GM19025 (cell line): ENCODE data around the gene PCA3.
"Not testable (repeated sequence)": the region's sequence is repeated elsewhere in the genome, so short reads cannot be mapped to it uniquely, and the experiment has no call there.

Experiments
- ATAC-seq: cut with Tn5 transposase; IDR thresholded peaks from one replicate; pipeline ENCODE4 v1.9.1; 2021; ENCODE audit warnings: mild to moderate bottlenecking, low read depth, moderate library complexity; ENCODE audit not compliant: unreplicated experiment

Gene PCA3

DNA sequence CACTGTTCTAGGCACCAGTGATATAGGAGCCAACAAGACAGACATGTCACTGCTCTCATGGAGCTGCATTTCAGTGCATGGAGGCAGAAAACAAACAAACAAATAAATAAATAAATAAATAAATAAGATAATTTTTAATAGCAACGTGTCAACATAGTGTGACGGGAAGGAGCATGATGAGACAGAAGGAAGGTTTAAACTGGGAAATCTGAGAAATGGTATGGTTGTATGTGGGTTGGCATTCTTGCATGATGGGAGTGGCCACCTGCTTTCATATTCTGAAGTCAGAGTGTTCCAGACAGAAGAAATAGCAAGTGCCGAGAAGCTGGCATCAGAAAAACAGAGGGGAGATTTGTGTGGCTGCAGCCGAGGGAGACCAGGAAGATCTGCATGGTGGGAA lies at the start of gene PCA3:
Gene PCA3 (plus strand): TSS at position 301 of the 400 bp plus-strand sequence.
- no peak for ATAC-seq

DNA sequence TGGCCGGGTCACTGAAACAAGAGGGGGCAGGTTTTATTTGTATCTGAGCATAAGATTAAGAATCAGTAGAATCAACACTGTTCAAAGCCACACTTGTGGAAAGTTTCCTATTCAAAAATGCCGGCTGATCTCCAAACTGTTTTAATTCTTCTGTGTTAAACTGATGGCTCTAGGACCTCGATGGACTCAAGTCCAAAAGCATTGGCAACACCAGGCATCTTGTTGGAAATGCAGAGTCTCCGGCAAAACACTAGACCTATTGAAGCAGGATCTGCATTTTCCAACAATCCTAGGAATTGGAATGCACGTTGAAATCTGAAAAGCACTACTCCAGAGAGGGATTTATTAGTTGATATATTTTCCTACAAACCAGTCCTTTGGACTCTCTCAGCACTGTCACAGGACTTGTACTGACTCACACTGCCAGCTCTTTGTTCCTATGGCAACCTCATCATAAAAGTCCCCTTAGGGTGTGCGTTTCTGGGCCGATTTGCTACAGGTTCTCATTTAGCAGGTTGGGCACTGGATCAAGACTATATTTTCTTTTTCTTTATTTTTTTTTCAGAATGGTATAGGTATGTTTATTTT lies 48.1 kb upstream of the PCA3 start:
- ATAC-seq, result no peak

DNA sequence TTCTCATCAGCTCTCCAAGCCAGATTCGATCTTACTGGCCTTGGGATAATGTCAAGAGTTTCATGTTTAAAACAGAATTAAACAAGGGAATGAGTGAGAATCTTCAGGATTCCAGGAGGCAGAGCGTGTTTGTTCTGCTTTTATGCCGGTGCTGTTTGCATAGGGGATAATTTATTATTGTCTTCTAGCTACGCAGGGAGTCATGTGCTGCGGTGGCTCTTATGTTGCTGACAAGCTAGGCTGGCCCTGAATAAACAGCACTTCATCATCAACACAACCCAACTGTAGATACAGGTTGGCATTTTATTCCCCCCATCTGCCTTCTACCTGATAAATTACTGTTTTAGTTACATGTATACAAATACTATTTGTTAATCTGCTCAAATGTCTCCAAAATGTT lies 47.1 kb upstream of the PCA3 start:
- no peak for ATAC-seq

DNA sequence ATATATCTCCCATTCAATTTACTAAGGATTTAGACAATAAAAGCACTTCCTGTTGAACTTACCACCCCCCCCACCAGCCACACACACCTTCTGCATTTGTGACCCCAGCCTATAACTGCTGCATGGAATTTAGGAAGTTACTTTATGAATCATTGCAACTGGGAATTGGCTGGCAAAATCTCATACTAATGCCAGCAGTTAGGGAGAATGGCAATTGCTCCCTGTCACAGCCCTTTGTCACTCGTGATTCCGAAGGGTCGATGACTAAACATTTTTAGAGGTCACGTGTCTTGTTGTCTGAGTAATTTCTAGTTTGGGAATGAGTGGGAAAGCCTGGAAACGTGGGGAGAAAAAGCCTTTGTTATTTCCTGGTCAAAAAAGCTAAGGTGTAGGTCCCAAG lies 46.6 kb upstream of the PCA3 start:
- ATAC-seq, result no peak

DNA sequence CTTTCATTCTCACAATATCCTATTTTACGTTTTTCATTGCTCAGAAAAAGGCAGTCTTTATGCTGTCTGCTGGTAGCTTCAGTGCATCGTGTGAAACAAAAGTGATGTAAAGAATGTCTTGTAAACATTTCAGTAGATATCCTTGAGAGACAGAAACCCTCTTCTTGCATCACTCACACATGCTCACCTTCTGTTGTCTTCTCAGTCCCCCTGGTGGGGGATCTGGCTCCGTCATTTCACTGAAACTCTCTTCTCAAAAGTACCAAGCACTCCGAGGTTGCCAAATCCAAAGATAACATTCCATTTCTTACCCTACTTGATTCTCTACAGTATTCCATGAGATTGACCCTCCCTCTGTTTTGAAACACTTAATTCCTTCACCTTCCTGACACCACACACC lies 46.1 kb upstream of the PCA3 start:
- ATAC-seq, result no peak

DNA sequence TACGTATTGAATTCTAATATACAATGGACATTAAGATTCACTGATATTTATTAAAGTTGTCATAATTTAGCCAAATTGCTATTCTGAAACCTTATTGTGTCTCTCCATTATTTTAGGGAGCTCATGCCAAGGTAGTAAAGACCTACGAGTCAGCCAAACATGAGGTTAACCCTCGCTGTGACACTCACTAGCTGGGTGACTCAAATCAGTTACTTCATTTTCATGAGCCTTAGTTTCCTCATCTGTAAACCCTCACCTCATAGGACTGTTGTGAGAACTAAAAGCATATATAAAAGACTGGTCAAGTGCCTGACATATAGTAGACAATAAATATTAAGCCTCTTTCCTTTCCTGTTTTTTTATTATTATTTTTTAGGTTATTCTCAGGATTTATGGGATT lies 44.0 kb upstream of the PCA3 start:
- no peak for ATAC-seq

DNA sequence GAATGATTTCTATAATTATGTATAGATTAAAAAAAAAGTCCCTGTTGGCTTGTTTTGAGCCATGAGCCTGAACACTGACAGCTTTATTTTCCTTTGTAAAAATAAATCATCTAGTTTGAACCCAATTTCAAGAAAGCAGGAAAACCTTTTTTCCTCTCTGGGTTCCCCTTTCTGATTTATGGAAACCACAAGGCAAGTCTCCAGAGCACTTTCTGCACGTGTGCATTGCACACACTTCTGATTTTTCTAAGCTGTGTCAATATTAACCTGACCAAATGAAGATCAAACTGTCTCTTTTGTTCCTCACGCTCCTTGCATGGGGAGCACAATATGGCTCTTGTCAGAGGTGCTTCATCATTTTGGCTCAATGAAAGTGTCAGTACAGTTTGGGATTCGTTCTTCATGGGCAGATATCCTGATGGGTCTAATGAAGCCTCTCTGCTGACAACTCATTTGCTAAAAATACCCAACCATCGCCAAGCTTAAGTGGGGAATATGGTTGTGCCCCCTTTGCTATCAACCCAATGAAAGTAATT lies 39.2 kb upstream of the PCA3 start:
- ATAC-seq, result no peak

DNA sequence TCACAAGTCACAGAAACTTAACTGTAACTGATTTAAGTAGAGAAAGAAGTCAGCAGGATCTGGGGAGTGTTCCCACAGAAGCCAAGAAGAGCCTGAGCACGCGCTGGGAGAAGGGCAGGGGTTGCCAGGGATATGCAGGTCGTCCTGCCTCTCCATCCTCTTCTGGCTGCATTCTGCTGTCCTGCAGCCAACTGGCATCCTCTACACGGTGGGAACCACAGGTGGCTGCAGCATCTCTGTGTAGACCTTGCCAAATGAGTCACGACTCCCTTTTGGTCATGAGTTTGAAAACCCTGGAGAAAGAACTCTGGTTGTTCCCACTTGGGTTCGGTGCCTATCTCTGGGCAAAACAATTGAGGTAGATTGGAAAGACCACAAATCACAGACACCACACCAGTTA lies 38.4 kb upstream of the PCA3 start:
- no peak for ATAC-seq

DNA sequence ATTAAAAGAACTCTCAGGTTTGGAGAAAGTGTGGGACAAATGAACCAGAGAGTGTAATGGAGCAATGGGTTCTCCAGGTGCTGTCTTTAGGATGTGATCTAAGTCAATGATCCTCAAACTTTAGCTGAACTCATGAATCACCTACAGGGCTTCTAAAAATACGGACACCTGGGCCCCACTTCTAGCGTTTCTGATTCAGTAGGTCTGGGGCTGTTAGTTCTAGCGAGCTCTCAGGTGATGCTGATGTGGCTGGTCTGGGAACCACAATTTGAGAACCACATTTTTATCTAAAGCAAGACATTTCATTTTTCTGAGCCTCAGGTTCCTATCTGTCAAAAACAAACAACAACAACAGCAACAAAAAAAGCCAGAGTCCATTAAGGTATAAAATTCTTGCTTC lies 35.1 kb upstream of the PCA3 start:
- no peak for ATAC-seq

DNA sequence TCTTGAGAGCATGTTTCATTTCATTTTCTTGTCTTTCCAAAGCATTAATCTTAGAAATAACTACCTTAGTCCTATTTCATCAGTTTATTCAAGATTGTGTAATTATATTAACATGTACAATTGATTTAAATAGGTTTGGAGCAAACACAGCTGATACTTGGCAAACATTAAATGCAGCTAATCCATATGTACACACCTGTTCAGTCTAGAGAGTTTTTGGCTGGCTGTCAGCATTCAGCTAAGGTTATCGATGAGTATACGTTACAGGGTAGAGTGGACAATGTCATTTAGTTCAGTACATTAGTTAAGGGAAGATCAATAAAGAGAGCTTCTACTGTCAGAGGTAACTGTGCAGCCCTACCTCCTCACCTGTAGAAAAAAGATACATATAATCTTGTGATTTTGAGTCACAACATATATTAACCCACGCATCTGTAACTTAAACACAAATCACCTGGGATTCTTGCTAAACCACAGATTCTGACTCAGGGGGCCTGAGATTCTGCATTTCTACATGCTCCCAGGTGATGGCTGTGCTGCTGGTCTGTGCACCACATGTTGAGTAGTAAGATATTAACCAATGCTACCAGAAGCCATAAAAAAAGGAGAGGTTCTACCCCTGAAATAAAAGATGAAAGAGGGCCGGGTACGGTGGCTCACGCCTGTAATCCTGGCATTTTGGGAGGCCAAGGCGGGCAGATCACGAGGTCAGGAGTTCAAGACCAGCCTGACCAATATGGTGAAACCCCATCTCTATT lies 34.1 kb upstream of the PCA3 start:
- no peak for ATAC-seq

DNA sequence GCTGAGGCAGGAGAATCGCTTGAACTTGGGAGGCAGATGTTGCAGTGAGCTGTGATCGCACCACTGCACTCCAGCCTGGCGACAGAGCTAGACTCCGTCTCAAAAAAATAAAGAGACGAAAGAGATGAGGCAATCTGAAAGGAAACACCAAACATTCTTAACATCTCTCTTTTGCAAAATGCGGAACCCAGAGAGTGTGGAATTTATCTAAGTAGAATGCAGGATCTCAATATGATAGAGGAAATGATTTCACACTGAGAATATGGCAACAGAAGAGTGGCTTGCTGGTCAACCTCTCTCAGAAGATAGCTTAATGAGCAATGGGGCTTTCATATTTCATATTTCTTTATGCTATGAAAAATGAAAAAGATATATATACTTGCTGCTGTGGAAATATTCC lies 33.4 kb upstream of the PCA3 start:
- ATAC-seq, result no peak

DNA sequence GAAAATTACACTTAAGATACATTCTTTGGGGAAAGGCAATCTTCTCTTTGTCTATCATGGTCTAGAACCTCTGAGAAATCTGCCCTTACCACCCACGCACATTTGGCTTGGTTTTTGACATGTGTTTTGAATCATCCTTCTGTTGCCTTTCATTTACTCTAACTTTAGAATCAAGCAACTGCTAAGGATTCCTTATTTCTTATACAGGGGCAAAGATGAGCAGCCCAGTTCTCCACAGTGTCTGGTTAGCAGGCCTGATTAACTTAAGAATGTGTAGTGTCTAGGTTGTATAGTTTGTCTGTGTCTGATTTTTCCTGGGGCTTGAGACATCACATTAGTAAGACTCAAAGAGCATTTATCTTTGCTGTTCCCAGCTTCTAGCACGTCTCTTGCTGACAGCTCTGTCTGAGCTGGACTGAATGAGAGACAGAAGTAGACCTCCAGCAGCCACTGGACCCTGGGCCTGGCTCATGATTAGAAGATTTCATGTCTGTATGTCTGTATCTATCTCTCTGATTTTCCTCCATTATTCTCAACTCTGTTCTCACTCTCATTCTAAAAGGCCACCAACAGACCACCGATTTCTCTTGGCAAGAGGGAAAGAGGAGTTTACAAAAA lies 31.8 kb upstream of the PCA3 start:
- ATAC-seq, result no peak

DNA sequence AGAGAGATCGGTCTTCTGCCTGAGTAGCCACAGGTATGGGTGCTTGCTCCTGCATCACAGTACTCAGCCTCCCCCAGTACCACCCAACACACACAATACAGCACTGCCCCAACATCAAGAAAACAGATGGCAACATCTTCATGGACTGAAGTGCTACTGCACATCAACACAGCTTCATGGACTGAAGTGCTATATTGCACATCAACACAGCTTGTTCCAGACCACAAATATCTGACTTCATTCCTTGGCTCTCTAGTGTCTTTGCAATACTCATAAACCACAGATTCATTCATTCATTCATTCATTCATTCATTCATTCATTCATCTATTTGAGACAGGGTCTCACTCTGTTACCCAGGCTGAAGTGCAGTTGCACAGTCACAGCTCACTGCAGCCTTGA lies 31.1 kb upstream of the PCA3 start:
- ATAC-seq, result no peak

DNA sequence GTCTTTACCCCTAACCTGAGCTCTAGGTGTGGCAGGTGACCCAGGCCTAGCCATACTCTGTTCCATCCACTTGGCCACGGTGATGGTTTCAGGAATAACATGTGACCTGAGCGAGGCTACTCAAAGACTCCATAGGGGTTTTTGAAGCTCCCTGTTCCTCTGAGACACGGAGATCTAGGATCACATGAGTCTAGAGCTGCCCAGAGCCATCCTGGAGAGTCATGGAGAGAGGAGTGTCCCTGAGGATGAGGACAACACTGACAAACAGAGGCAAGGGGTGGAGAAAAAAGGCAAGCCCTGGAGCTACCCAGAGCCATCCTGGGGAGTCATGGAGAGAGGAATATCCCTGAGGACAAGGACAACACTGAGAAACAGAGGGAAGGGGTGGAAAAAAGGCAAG lies 29.5 kb upstream of the PCA3 start:
- ATAC-seq, result no peak

DNA sequence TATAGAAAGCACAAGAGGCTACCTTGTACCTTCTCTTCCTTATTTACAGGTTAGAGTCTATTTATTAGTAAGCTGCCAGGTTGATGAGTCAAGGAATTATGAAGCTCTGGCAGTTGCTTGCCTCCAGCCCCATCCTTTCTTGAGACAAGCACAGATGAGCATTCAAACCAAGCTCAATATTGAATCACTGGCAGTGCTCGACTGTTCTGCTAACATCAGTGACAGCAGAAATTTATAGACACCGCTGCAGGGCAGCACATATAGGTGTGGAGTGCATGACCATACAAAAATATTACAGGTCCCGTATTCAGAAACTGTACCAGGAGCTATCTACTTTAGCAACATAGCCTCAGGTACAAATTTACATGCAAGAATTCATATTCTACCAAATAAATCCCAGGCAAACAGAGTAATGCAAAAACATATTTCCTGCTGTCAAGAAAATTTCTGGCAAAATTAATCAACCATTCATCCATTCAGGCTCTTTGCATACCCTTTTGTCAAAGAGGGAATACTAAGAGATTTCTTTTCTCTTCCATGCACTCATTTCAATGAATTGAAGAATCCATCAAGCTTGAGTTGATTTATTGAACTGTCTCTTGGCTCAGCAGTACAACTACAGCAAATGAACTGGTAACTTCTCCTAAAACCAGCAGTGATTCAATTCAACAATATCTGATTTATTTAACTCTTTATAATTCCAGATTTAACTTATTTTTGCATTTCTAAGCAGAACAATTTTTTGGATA lies 26.9 kb upstream of the PCA3 start:
- no peak for ATAC-seq

DNA sequence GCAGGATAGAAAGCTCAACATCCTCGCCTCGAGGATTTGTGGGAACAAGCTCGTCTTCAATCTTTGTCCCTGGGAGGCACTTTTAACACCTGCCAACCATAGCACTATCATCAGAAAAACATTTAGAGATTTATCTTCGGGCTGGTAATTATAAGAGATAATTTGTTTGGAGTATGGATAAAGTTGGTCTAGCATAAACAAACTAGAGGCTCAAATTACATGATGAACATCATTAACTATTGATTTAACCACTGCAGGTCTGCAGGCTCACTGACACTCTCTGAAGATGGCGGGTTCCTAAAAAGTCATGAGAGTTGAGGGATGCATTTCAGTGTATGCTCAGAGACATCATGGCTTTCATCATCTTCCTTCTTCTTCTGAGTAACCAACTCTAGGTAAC lies 25.8 kb upstream of the PCA3 start:
- ATAC-seq, result no peak

DNA sequence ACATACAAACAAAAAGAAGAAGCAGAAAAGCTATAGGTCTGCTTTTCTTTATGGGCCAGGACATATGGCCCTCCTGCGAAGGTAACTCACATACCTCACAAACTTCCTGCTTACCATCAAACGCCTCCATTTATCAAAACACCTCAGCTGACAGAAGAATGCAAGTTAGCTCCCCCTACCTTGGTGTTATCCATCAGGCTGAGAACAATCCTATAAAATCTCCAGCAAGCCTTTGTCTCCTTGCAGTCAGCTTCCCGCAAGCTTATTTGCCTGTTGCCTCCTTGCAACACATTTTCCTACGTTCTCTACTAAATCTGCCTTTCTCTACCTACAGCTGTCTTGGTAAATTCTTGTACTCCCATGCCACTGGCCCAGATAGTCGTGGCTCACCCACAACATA lies 22.7 kb upstream of the PCA3 start:
- ATAC-seq, result no peak

DNA sequence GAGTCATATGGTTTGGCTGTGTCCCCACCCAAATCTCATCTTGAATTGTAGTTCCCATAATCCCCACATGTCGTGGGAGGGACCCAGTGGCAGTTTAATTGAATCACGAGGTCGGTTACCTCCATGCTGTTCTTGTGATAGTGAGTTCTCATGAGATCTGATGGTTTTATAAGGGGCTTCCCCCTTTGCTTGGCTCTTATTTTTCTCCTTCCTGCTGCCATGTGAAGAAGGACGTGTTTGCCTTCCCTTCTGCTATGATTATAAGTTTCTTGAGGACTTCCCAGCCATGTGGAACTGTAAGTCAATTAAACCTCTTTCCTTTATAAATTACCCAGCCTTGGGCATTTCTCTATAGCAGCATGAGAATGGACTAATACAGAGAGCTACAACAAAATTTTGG lies 21.3 kb upstream of the PCA3 start:
- ATAC-seq, result not testable (repeated sequence)

DNA sequence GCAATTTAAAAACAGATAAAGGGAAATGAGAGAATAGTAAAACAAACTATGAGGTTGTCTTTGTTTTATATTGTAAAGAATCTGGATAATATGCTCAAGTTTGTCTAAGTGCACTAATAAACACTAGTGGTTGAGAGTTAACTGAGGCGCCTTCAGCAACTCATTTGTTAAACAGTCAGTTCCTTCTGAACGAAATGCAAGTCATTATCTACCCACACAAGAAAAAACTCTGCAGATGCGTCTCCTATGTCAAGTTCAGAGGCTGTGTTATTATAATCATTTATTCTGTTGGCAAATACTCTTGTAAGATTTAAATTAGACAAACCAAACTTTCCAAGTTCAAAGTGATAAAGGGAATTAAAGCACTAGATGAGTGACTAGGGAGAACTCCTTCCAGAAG lies 20.3 kb upstream of the PCA3 start:
- no peak for ATAC-seq

DNA sequence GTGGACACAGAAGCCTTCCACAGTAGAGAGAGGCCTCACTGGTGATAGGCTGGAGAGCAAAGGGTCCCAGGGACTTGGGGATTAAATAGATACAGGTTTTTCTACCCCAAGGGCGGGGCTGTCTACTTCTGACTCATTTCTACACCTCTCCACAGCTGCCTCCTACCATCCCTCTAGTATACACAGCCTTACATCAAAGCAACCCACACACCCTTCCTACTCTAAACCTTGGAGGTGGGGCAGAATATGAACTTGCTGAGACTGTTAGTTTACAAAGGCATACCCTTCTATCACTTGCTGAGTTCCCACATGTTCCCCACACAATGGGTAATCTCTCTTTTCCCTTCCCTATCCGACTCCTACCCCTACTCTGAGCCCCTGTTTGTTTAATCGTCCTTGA lies 19.9 kb upstream of the PCA3 start:
- no peak for ATAC-seq

DNA sequence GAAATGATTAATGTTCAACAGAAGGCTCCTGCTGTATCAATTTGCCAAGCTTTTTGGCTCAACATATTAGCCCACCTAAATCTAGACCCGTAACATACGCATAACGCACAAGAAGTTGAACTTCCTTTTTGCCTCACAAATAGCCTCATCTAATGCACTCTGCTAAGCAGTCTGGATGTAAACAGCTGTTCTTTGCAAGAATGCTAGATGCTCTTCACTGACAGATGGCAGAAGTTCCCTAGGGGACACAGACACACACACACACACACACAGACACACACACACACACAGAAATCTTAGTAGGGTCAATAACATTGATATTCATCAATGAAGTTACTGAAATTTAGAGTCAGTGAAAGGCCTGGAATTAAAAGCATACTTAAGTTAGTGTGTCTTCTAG lies 13.2 kb upstream of the PCA3 start:
- ATAC-seq, result no peak
